Endodermal cell (in vitro differentiated cells): ENCODE data around the gene ZNF248. TPM values are rescaled to one million over a fixed set of nuclear protein-coding genes. Genes with fewer than 3 reads are reported as not detected.

Experiments
- DNase-seq: peaks from one replicate; pipeline ENCODE4 v3.0.0-alpha.2; 2017
- H3K27ac ChIP-seq: 2 replicates; pipeline ENCODE4 v1.5.1; 2013; ENCODE audit warnings: mild to moderate bottlenecking, low read depth, low read length, moderate library complexity
- H3K27me3 ChIP-seq: 2 replicates; pipeline ENCODE4 v1.6.1; 2013; ENCODE audit warnings: mild to moderate bottlenecking, low read length, moderate library complexity; ENCODE audit not compliant: insufficient read depth, control insufficient read depth, poor library complexity, severe bottlenecking
- H3K36me3 ChIP-seq: 2 replicates; pipeline ENCODE4 v1.7.0; 2013; ENCODE audit warnings: mild to moderate bottlenecking, low read length, moderate library complexity; ENCODE audit not compliant: control insufficient read depth, insufficient read depth
- H3K4me1 ChIP-seq: one replicate; pipeline ENCODE4 v1.7.0; 2013; ENCODE audit warnings: low read length; ENCODE audit not compliant: control insufficient read depth, insufficient read depth
- H3K4me3 ChIP-seq: 2 replicates; pipeline ENCODE4 v1.5.1; 2013; ENCODE audit warnings: mild to moderate bottlenecking, low read length, moderate library complexity
- H3K9ac ChIP-seq: 2 replicates; pipeline ENCODE4 v1.6.1; 2013; ENCODE audit warnings: mild to moderate bottlenecking, low read length, moderate library complexity; ENCODE audit not compliant: poor library complexity, severe bottlenecking; ENCODE audit errors: extremely low read depth
- H3K9me3 ChIP-seq: 2 replicates; pipeline ENCODE4 v1.6.1; 2013; ENCODE audit warnings: mild to moderate bottlenecking, low read length, moderate library complexity; ENCODE audit not compliant: control insufficient read depth
- H3K27ac Mint-ChIP-seq: 2 replicates; pipeline ENCODE4 v1.8.0; 2020; ENCODE audit warnings: mixed read lengths
- H3K27me3 Mint-ChIP-seq: 2 replicates; pipeline ENCODE4 v1.8.0; 2021; ENCODE audit warnings: mild to moderate bottlenecking, mixed read lengths; ENCODE audit not compliant: insufficient read depth
- H3K36me3 Mint-ChIP-seq: 2 replicates; pipeline ENCODE4 v1.8.0; 2020; ENCODE audit warnings: low read depth, mixed read lengths
- H3K4me1 Mint-ChIP-seq: 2 replicates; pipeline ENCODE4 v1.8.0; 2020; ENCODE audit warnings: mixed read lengths
- H3K4me3 Mint-ChIP-seq: 2 replicates; pipeline ENCODE4 v1.8.0; 2020; ENCODE audit warnings: mild to moderate bottlenecking, moderate library complexity, mixed read lengths
- H3K9me3 Mint-ChIP-seq: 2 replicates; pipeline ENCODE4 v1.8.0; 2020; ENCODE audit warnings: mild to moderate bottlenecking, mixed read lengths
- CTCF ChIP-seq: fragments of 200-600 bp; sonication (generic); conservative IDR thresholded peaks from 2 replicates; pipeline ENCODE4 v1.5.0; 2021; ENCODE audit warnings: antibody characterized with exemption, mild to moderate bottlenecking
- WGBS, 2 experiments: methylation state at CpG; one replicate each; pipeline versions ENCODE4 v1.1.5 to v1.1.7; 2013; ENCODE audit warnings: missing lambda C conversion rate in 2 of 2, mixed read lengths in 1 of 2; ENCODE audit not compliant: insufficient coverage in 1 of 2, insufficient read length in 1 of 2; 5-methylcytosine and 5-hydroxymethylcytosine counted together
- total RNA-seq, 2 donors: library from RNA; stranded (reverse); fragmentation: NEBNext Ultra II Directional in 1 of 2; extraction: Animal tissue kit (Norgen Biotek cat#: 25700) in 1 of 2; gene quantifications; 2 replicates in 1 of 2; 3 replicates in 1 of 2; pipeline ENCODE4 v1.2.1, GENCODE V29; 2021

The ZNF248 gene
- total RNA-seq, 2 donors from 2014 or later: 7.2 to 17.8 TPM

- Histone ChIP-seq H3K27me3 (no peaks in the 10 kb centered on the region), H3K4me3 (no peak overlapping the region), H3K9ac (no peak overlapping the region), H3K36me3 (no peaks in the 10 kb centered on the region), H3K27ac (no peak overlapping the region), H3K9me3 (peaks cover 80% of the 10 kb centered on the region), H3K4me1 (no peaks in the 10 kb centered on the region)
- WGBS, 2 experiments: 87 to 91% methylated on average over 6 of the region's 6 CpGs
- H3K36me3 Mint-ChIP-seq: peaks cover 3% of the 10 kb centered on the region
- H3K4me1 Mint-ChIP-seq: no peaks in the 10 kb centered on the region
- H3K4me3 Mint-ChIP-seq: no peak overlapping the region
- no peak for TF ChIP-seq CTCF
- no peaks in the 10 kb centered on the region for H3K27me3 Mint-ChIP-seq
- H3K27ac Mint-ChIP-seq: no peak overlapping the region
- peaks cover 93% of the 10 kb centered on the region for H3K9me3 Mint-ChIP-seq
- DNase-seq: no peak
Measured at GRCh38 chr10:37819797-37820196, 37.6 kb downstream of the ZNF248 start.

- WGBS, 2 experiments: 61 to 67% methylated on average over 4 to 6 of the region's 6 CpGs
- H3K9me3 Mint-ChIP-seq: peaks cover 96% of the 10 kb centered on the region
Measured at GRCh38 chr10:37816290-37816689, 41.1 kb downstream of the ZNF248 start.

GRCh38 chr10:37813763-37814162, 43.6 kb downstream of the ZNF248 start:
- Mint-ChIP-seq H3K27ac (no peak overlapping the region), H3K36me3 (peaks cover 1% of the 10 kb centered on the region), H3K4me1 (no peaks in the 10 kb centered on the region), H3K9me3 (peaks cover 90% of the 10 kb centered on the region), H3K27me3 (no peaks in the 10 kb centered on the region), H3K4me3 (no peak overlapping the region)
- DNase-seq: no peak
- peaks cover 84% of the 10 kb centered on the region for H3K9me3 ChIP-seq
- H3K4me1 ChIP-seq: no peaks in the 10 kb centered on the region
- no peak overlapping the region for H3K9ac ChIP-seq
- H3K27ac ChIP-seq: no peak overlapping the region
- no peak overlapping the region for H3K4me3 ChIP-seq
- H3K36me3 ChIP-seq: no peaks in the 10 kb centered on the region
- 86% methylated on average over 3 of the region's 3 CpGs; no CpG with 5 or more reads in 1 of the 2 experiments for WGBS, 2 experiments
- no peaks in the 10 kb centered on the region for H3K27me3 ChIP-seq
- TF ChIP-seq CTCF: no peak

More at GRCh38 chr10:37816290-37816689, 41.1 kb downstream of the ZNF248 start:
- no peaks in the 10 kb centered on the region for H3K4me1 ChIP-seq
- H3K36me3 ChIP-seq: no peaks in the 10 kb centered on the region
- no peak for DNase-seq
- H3K4me1 Mint-ChIP-seq: no peaks in the 10 kb centered on the region
- no peak overlapping the region for H3K4me3 Mint-ChIP-seq
- TF ChIP-seq CTCF: no peak
- H3K4me3 ChIP-seq: no peak overlapping the region
- no peaks in the 10 kb centered on the region for H3K27me3 ChIP-seq
- peaks cover 1% of the 10 kb centered on the region for H3K36me3 Mint-ChIP-seq
- no peak overlapping the region for H3K9ac ChIP-seq
- H3K27me3 Mint-ChIP-seq: no peaks in the 10 kb centered on the region
- no peak overlapping the region for H3K27ac ChIP-seq
- H3K9me3 ChIP-seq: peaks cover 85% of the 10 kb centered on the region
- H3K27ac Mint-ChIP-seq: no peak overlapping the region
